H9 (cell line): ENCODE measurements around the gene AXL. TPM values are rescaled to one million over a fixed set of nuclear protein-coding genes. Genes with fewer than 3 reads are reported as not detected.

Experiments
- DNase-seq: peaks from one replicate; pipeline ENCODE4 v3.0.0-alpha.2; 2017
- H2AFZ ChIP-seq: one replicate; pipeline ENCODE4 v1.6.1; 2013; ENCODE audit warnings: mild to moderate bottlenecking, low read length, control low read depth, moderate library complexity
- H2AK5ac ChIP-seq: 2 replicates; pipeline ENCODE4 v1.6.1; 2013; ENCODE audit warnings: low read length, control low read depth, mixed read lengths; ENCODE audit not compliant: insufficient read length
- H2BK120ac ChIP-seq: one replicate; pipeline ENCODE4 v1.6.1; 2013; ENCODE audit warnings: low read depth, mild to moderate bottlenecking, low read length, control low read depth, inconsistent platforms; ENCODE audit not compliant: poor library complexity, severe bottlenecking
- H2BK12ac ChIP-seq: 2 replicates; pipeline ENCODE4 v1.6.1; 2013; ENCODE audit warnings: low read length, control low read depth, mixed read lengths, low read depth; ENCODE audit not compliant: insufficient read length
- H2BK15ac ChIP-seq: 2 replicates; pipeline ENCODE4 v1.6.1; 2013; ENCODE audit warnings: low read depth, low read length, control low read depth
- H2BK20ac ChIP-seq: one replicate; pipeline ENCODE4 v1.6.1; 2013; ENCODE audit warnings: low read depth, mild to moderate bottlenecking, low read length, control low read depth, inconsistent platforms; ENCODE audit not compliant: poor library complexity, severe bottlenecking
- H2BK5ac ChIP-seq: 2 replicates; pipeline ENCODE4 v1.6.1; 2013; ENCODE audit warnings: low read length, control low read depth, mixed read lengths; ENCODE audit not compliant: insufficient read length
- H3K14ac ChIP-seq: 2 replicates; pipeline ENCODE4 v1.6.1; 2013; ENCODE audit warnings: low read length, control low read depth; ENCODE audit not compliant: insufficient read depth
- H3K18ac ChIP-seq: 2 replicates; pipeline ENCODE4 v1.6.1; 2013; ENCODE audit warnings: low read depth, mild to moderate bottlenecking, mixed read lengths, low read length, control low read depth; ENCODE audit not compliant: insufficient read length
- H3K23ac ChIP-seq: 2 replicates; pipeline ENCODE4 v1.6.1; 2013; ENCODE audit warnings: low read length, control low read depth, mixed read lengths, low read depth; ENCODE audit not compliant: insufficient read length
- H3K23me2 ChIP-seq: 2 replicates; pipeline ENCODE4 v1.6.1; 2013; ENCODE audit warnings: low read depth, mild to moderate bottlenecking, mixed read lengths, low read length, control low read depth; ENCODE audit not compliant: insufficient read length, poor library complexity, severe bottlenecking
- H3K27ac ChIP-seq: 2 replicates; pipeline ENCODE4 v1.5.1; 2013; ENCODE audit warnings: low read length, control low read depth, mixed read lengths, low read depth; ENCODE audit not compliant: insufficient read length
- H3K27me3 ChIP-seq: 2 replicates; pipeline ENCODE4 v1.6.1; 2013; ENCODE audit warnings: low read length, control low read depth, inconsistent platforms; ENCODE audit not compliant: insufficient read depth
- H3K4ac ChIP-seq: 2 replicates; pipeline ENCODE4 v1.6.1; 2013; ENCODE audit warnings: low read depth, mild to moderate bottlenecking, control low read depth, inconsistent platforms, low read length, moderate library complexity
- H3K4me1 ChIP-seq: 2 replicates; pipeline ENCODE4 v1.6.1; 2013; ENCODE audit warnings: low read length, control low read depth, inconsistent platforms; ENCODE audit not compliant: insufficient read depth
- H3K4me2 ChIP-seq: 2 replicates; pipeline ENCODE4 v1.6.1; 2013; ENCODE audit warnings: low read length, control low read depth, mixed read lengths; ENCODE audit not compliant: insufficient read length, insufficient read depth
- H3K56ac ChIP-seq: 2 replicates; pipeline ENCODE4 v1.6.1; 2013; ENCODE audit warnings: low read depth, mild to moderate bottlenecking, mixed read lengths, low read length, control low read depth; ENCODE audit not compliant: insufficient read length
- H3K79me1 ChIP-seq: 2 replicates; pipeline ENCODE4 v1.6.1; 2013; ENCODE audit warnings: low read depth, mild to moderate bottlenecking, moderate library complexity, low read length, control low read depth, inconsistent platforms; ENCODE audit not compliant: insufficient read depth, poor library complexity, severe bottlenecking
- H3K79me2 ChIP-seq: 2 replicates; pipeline ENCODE4 v1.6.1; 2013; ENCODE audit warnings: low read length, control low read depth, inconsistent platforms; ENCODE audit not compliant: insufficient read depth
- H3K9ac ChIP-seq: 2 replicates; pipeline ENCODE4 v1.6.1; 2013; ENCODE audit warnings: low read length, control low read depth, mixed read lengths; ENCODE audit not compliant: insufficient read length; ENCODE audit errors: extremely low read depth
- H3K9me3 ChIP-seq: one replicate; pipeline ENCODE4 v1.6.1; 2013; ENCODE audit warnings: low read depth, low read length, inconsistent platforms; ENCODE audit not compliant: control insufficient read depth
- H3T11ph ChIP-seq: one replicate; pipeline ENCODE4 v1.6.1; 2013; ENCODE audit warnings: mild to moderate bottlenecking, low read length, control low read depth, inconsistent platforms
- H4K20me1 ChIP-seq: one replicate; pipeline ENCODE4 v1.6.1; 2013; ENCODE audit not compliant: control insufficient read depth, insufficient read length, insufficient read depth
- H4K5ac ChIP-seq: 2 replicates; pipeline ENCODE4 v1.6.1; 2013; ENCODE audit warnings: low read depth, mild to moderate bottlenecking, mixed read lengths, low read length, control low read depth; ENCODE audit not compliant: insufficient read length
- H4K8ac ChIP-seq: replicated peaks from 2 replicates; pipeline ENCODE4 v1.6.1; 2013; ENCODE audit warnings: low read length, control low read depth, mixed read lengths, low read depth; ENCODE audit not compliant: insufficient read length
- H4K91ac ChIP-seq: 2 replicates; pipeline ENCODE4 v1.6.1; 2013; ENCODE audit warnings: low read depth, mild to moderate bottlenecking, moderate library complexity, mixed read lengths, low read length, control low read depth; ENCODE audit not compliant: insufficient read length
- H3K27ac Mint-ChIP-seq, 3 experiments: 2 replicates in 2 of 3; 3 replicates in 1 of 3; pipeline ENCODE4 v1.8.0; 2020 to 2021; ENCODE audit warnings: mixed read lengths in 3 of 3, mild to moderate bottlenecking in 1 of 3, moderate library complexity in 1 of 3
- H3K27me3 Mint-ChIP-seq: 2 replicates; pipeline ENCODE4 v1.8.0; 2021; ENCODE audit warnings: low read depth, mild to moderate bottlenecking, moderate library complexity, mixed read lengths
- H3K36me3 Mint-ChIP-seq, 3 experiments: 2 replicates in 2 of 3; 3 replicates in 1 of 3; pipeline ENCODE4 v1.8.0; 2020 to 2021; ENCODE audit warnings: low read depth in 3 of 3, mixed read lengths in 3 of 3; ENCODE audit not compliant: insufficient read depth in 1 of 3
- H3K4me1 Mint-ChIP-seq, 2 experiments: 2 replicates each; pipeline ENCODE4 v1.8.0; 2020; ENCODE audit warnings: mixed read lengths in 2 of 2
- H3K4me3 Mint-ChIP-seq, 2 experiments: 2 replicates in 1 of 2; 3 replicates in 1 of 2; pipeline ENCODE4 v1.8.0; 2020 to 2021; ENCODE audit warnings: mild to moderate bottlenecking in 2 of 2, mixed read lengths in 2 of 2, moderate library complexity in 1 of 2
- H3K9me3 Mint-ChIP-seq, 2 experiments: 2 replicates in 1 of 2; 3 replicates in 1 of 2; pipeline ENCODE4 v1.8.0; 2020; ENCODE audit warnings: mild to moderate bottlenecking in 2 of 2, mixed read lengths in 2 of 2, moderate library complexity in 1 of 2
- CTCF ChIP-seq: fragments of 200-600 bp; sonication (generic); conservative IDR thresholded peaks from 3 replicates; pipeline ENCODE4 v1.8.0; 2021; ENCODE audit warnings: antibody characterized with exemption, mild to moderate bottlenecking
- WGBS: extraction: QIAGEN DNeasy Blood & Tissue Kit; methylation state at CpG from one replicate; pipeline ENCODE4 v1.1.7; 2013; ENCODE audit warnings: missing lambda C conversion rate, low lambda C conversion rate, mixed read lengths; ENCODE audit not compliant: insufficient read length; ENCODE audit errors: extremely low coverage; 5-methylcytosine and 5-hydroxymethylcytosine counted together
- total RNA-seq: library from RNA; stranded (reverse); gene quantifications from 2 replicates; pipeline ENCODE4 v1.2.1, GENCODE V29; 2021

Gene AXL
- total RNA-seq, 1 experiment from 2014 or later = 29.4 TPM

GRCh38 chr19:41309180-41310032 lies 90.4 kb downstream of the AXL start:
- DNase-seq = no peak
- no CpG with 5 or more reads among the region's 26 CpGs for WGBS

More at GRCh38 chr19:41309180-41310032, 90.4 kb downstream of the AXL start:
- Histone ChIP-seq H3K9ac (peak overlapping the region; percentile 44), H3K14ac (no peak overlapping the region), H4K5ac (no peak overlapping the region), H2BK15ac (no peak overlapping the region), H2BK12ac (no peak overlapping the region), H2AFZ (no peak overlapping the region), H2BK20ac (no peak overlapping the region), H3K18ac (no peak overlapping the region), H3K79me1 (no peaks in the 10 kb centered on the region), H2BK5ac (no peak overlapping the region), H3K4me1 (no peaks in the 10 kb centered on the region), H3K23me2 (peaks cover 12% of the 10 kb centered on the region), H4K20me1 (peaks cover 2% of the 10 kb centered on the region), H3K56ac (no peak overlapping the region), H4K91ac (no peak overlapping the region), H3K4ac (no peak overlapping the region), H3K4me2 (peak overlapping the region; percentile 92), H3K79me2 (no peaks in the 10 kb centered on the region), H2AK5ac (no peak overlapping the region), H3T11ph (no peak overlapping the region), H3K27me3 (no peaks in the 10 kb centered on the region), H4K8ac (no peak overlapping the region), H2BK120ac (no peak overlapping the region), H3K9me3 (no peaks in the 10 kb centered on the region), H3K23ac (no peak overlapping the region), H3K27ac (no peak overlapping the region)
- TF ChIP-seq CTCF = no peak
- peaks cover 20 to 33% of the 10 kb centered on the region in 2 experiments for H3K4me1 Mint-ChIP-seq
- H3K4me3 Mint-ChIP-seq = peak overlapping the region; percentile 92 to 98
- peaks cover 1% of the 10 kb centered on the region; the same call in 1 of the 2 replicates for H3K27me3 Mint-ChIP-seq
- peaks cover 0 to 3% of the 10 kb centered on the region in 2 experiments; a peak in 1 of 5 replicates for H3K9me3 Mint-ChIP-seq
- peaks cover 33 to 59% (median 58%) of the 10 kb centered on the region in 3 experiments; a peak in 6 of 7 replicates for H3K36me3 Mint-ChIP-seq
- peak overlapping the region; percentile 98 to 100 (median 100); a peak in 5 of 7 replicates for H3K27ac Mint-ChIP-seq
